ENCODE measurements around the gene ATP6V0E1.

GRCh38 chr5:172979778-172980177 lies 3.8 kb upstream of the ATP6V0E1 start:
- TF ChIP-seq SIN3A (IDR thresholded peaks at IDR 0.05; ENCODE audit: borderline replicate concordance, insufficient read depth, low read length) (no peak), POLR2AphosphoS5 (IDR thresholded peaks at IDR 0.05; ENCODE audit: low read depth, low read length) (no peak), REST (IDR thresholded peaks at IDR 0.05; ENCODE audit: insufficient read depth in 1 of 2, low read depth in 2 of 2, low read length in 2 of 2) (no peak), TAF1 (IDR thresholded peaks at IDR 0.05; ENCODE audit: borderline replicate concordance, insufficient read depth, low read length) (no peak)
